GM18861 (cell line): ENCODE data around the gene PAQR9.

Experiments
- ATAC-seq: cut with Tn5 transposase; IDR thresholded peaks from one replicate; pipeline ENCODE4 v1.9.1; 2021; ENCODE audit not compliant: unreplicated experiment

PAQR9 gene

GRCh38 chr3:142951794-142952193, 11.7 kb downstream of the PAQR9 start:
- ATAC-seq: no peak

GRCh38 chr3:142950972-142951371, 12.5 kb downstream of the PAQR9 start:
- ATAC-seq: no peak

- ATAC-seq: no peak
Measured at GRCh38 chr3:142947799-142948575, 15.5 kb downstream of the PAQR9 start.

DNA sequence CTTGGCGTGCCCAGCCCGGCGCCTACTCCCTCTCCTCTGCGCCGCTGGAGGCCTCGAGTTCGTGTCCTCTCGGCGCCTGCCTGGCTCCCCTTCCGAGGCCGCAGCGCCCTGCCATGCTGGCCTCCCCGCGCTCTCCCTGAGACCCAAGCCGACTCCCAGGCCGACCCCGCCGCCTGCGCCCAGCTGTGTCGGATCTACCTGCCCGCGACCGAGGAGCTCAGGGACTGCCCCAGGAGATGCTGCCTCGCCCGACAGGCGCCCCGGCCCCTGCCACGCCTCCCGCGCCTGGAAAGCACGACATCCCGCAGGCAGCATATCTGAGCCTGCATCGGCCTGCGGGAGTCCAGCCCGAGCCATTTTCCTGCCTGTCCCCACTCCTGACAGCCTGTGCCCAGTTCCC, 16.1 kb downstream of the PAQR9 start:
- ATAC-seq: no peak

DNA sequence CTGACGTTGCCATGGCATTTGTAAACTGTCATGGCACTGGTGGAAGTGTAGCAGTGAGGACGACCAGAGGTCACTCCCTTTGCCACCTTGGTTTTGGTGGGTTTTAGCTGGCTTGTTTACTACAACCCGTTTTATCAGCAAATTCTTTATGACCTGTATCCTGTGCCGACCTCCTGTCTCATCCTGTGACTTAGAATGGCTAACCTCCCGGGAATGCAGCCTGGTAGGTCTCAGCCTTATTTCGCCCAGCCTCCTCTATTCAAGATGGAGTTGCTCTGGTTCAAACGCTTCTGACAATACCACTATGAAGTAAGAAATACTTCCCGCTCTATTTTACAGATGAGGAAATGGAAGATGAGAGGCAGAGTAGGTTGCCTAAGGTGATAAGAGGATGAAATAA, 16.6 kb downstream of the PAQR9 start:
- ATAC-seq: no peak

- ATAC-seq: no peak
Measured at GRCh38 chr3:142945023-142945422, 18.5 kb downstream of the PAQR9 start.

DNA sequence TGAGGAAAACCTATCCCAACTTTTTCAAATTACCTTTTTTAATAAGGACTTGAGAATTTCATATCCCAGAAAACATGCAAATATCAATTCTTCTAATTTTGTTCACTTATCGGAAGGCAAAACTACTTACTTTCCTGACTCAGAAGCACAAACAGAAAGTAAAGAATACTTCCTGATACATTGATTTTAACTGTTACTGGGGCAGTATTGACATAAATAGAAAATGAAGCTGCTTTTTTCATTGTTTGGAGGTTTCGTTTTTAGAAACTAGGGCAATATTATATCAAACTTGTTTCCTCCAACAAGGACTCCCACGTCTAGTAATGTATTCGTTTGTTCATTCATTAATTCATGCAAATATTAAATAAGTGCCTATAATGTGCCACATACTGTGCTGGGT, 19.1 kb downstream of the PAQR9 start:
- peak; percentile 49 for ATAC-seq

GRCh38 chr3:142943870-142944269, 19.6 kb downstream of the PAQR9 start:
- ATAC-seq: no peak

DNA sequence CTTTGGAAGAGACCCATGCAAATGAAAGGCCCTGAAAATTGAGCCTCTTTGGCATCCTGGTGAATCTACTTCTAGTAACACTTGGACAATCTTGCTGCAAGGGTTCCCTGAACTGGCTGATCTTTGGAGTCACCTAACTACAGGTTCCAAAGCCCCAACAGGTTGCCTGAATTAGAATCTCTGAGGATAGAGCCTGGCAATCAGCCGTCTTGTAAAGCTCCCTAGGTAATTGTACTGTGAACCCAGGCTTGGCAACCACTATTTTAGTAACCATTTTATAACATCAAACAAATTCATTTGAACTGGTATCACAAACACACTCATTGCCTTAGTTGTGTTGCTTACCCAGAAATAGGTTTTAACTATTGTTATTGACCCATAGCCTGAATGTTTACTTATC, 20.1 kb downstream of the PAQR9 start:
- no peak for ATAC-seq

GRCh38 chr3:142941373-142942123, 21.9 kb downstream of the PAQR9 start:
- no peak for ATAC-seq

DNA sequence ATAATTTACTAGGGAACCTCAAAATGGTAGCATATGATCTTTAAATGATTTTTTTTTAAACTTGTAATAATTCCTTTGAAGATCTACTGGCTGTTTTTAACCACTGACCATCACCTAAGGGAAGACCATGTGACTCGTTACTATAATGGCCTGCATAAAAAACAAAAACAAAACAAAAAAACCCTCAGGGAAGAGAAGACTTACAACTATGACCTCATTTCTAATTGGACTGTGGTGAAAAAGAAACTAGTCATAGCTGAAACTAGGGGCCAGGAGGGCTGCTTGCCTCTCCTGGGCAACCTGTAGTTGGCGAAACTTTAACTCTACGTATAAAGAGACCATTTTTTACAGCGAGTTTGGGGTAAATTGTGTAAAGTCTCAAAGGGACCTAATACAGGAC, 23.0 kb downstream of the PAQR9 start:
- ATAC-seq: peak; percentile 34

GRCh38 chr3:142940000-142940399, 23.5 kb downstream of the PAQR9 start:
- no peak for ATAC-seq

- no peak for ATAC-seq
Measured at GRCh38 chr3:142935963-142936362, 27.5 kb downstream of the PAQR9 start.

DNA sequence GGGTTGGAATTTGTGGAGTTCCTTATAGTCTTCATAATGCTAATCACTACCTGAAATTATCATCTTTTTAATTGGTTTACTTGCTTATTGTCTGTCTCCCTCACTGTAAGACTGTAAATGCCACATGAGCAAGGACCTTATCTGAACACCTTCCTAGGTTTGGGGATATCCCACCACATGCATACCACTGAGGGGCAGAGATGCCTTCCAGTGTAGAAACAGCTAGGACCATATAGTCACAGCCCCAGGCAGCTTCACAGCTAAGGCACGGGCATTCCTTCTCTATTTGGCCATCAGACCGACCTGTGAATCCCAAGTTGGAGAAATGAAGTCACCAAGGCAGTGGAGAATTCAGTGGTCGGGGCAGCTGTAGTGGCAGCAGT, 28.6 kb downstream of the PAQR9 start:
- no peak for ATAC-seq

- ATAC-seq: no peak
Measured at GRCh38 chr3:142934128-142934886, 29.2 kb downstream of the PAQR9 start.

- peak; percentile 71 for ATAC-seq
Measured at GRCh38 chr3:142931222-142931621, 32.3 kb downstream of the PAQR9 start.

DNA sequence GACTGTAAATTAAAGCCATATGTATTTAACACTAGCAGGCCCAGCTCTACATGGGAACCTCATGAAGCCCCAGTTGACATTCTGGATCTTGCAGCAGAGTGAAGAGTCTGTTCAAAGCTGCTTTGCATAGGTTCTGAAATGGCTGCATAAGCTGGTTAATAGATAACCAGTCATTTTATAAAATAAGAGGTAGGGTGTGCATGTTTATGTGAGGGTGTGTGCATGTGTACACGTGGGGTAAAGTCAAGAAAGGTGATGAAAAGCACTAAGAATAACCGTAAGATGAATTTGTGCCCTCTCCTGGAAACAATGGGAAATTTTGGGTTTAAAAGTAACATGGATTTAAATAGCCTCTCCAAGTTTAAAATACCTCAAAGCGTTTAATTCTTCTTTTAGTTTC, 33.0 kb downstream of the PAQR9 start:
- no peak for ATAC-seq

DNA sequence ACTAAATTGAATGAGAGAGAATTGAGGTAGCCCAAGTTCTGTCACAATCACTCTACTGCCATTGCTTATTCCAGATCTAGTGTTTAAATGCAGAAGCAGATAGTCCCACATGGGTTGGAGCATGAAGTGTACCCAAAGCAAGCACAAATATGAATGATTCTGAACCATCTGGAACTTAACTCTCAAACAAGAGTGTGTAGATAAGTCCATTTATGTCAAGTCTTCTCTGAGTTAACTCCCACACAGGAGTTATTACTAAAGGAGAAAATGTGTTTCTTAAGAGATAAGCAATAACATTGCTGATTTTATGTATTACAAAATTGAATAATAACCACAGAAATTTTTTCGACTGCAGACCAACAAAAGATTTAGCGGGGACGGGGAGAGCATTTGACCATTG, 33.6 kb downstream of the PAQR9 start:
- ATAC-seq: no peak

DNA sequence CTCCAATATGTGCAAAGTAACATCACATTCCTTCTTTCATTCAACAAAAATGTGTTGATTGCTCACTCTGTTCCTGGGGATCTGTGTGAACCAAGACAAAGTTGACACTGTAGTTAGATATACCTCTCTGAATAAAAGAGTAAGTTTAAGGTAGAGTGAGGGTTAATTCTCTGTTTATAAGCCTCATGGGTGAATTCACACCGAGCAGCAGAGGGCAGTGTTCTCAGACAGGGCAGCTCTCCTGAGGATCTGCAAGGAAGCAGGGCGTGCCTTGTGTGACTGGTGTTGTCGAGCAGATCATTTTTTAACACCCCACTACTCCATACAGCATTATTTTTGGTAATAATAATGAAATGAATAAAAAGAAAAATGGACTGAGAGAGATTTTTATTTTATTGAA, 34.4 kb downstream of the PAQR9 start:
- peak; percentile 49 for ATAC-seq

GRCh38 chr3:142926368-142926944, 37.0 kb downstream of the PAQR9 start:
- ATAC-seq: no peak

- ATAC-seq: no peak
Measured at GRCh38 chr3:142925140-142925539, 38.3 kb downstream of the PAQR9 start.
